ENCODE data around the gene NAA25.

GRCh38 chr12:112153181-112153892 lies 44.8 kb upstream of the NAA25 start:
- no peak for TF ChIP-seq EP300 (IDR thresholded peaks at IDR 0.05)
- no peak for TF ChIP-seq CTCF (IDR thresholded peaks at IDR 0.05)
- TF ChIP-seq POLR2A (IDR thresholded peaks at IDR 0.05), result no peak
- no peak for TF ChIP-seq POLR2AphosphoS5 (IDR thresholded peaks at IDR 0.05)
